Common myeloid progenitor, CD34-positive (primary cell): Measurements from ENCODE around the gene KSR2.

Experiments used
- CTCF ChIA-PET: fragments of 350-600 bp; sonication (Branson Sonifier 250); formaldehyde crosslinking; loops from one replicate; lab custom pipeline; 2021; ENCODE audit warnings: antibody characterized with exemption; lab: Charles Lee
- POLR2A ChIA-PET: fragments of 350-600 bp; sonication (Branson Sonifier 250); formaldehyde crosslinking; loops from one replicate; lab custom pipeline; 2021; ENCODE audit warnings: antibody characterized with exemption; lab: Charles Lee
- DNase-seq, 3 donors: peaks; one replicate each; pipeline versions ENCODE4 v3.0.0 to v3.0.0-alpha.2; 2013
- H3K27ac ChIP-seq, 2 experiments: 1 replicate in 1 of 2; 2 replicates in 1 of 2; pipeline ENCODE4 v1.7.0; 2013; ENCODE audit warnings: inconsistent platforms in 2 of 2, low read length in 2 of 2, mild to moderate bottlenecking in 2 of 2, low read depth in 1 of 2, moderate library complexity in 1 of 2; ENCODE audit not compliant: severe bottlenecking in 2 of 2, insufficient read depth in 1 of 2, poor library complexity in 1 of 2
- H3K27me3 ChIP-seq, 5 experiments: replicated peaks in 2 of 5; 1 replicate in 3 of 5; 2 replicates in 2 of 5; pipeline versions ENCODE4 v1.6.1 to v1.7.0; 2013; ENCODE audit warnings: low read length in 4 of 5, mild to moderate bottlenecking in 2 of 5, moderate library complexity in 2 of 5, inconsistent platforms in 1 of 5; ENCODE audit not compliant: insufficient read depth in 5 of 5, control insufficient read depth in 4 of 5
- H3K36me3 ChIP-seq, 4 experiments: 1 replicate in 2 of 4; 2 replicates in 2 of 4; pipeline versions ENCODE4 v1.6.1 to v1.7.0; 2013; ENCODE audit warnings: low read length in 3 of 4, control low read depth in 1 of 4, mild to moderate bottlenecking in 1 of 4; ENCODE audit not compliant: control insufficient read depth in 4 of 4, insufficient read depth in 4 of 4
- H3K4me1 ChIP-seq, 4 experiments: 1 replicate in 3 of 4; 2 replicates in 1 of 4; pipeline versions ENCODE4 v1.6.1 to v1.7.1; 2013; ENCODE audit warnings: low read length in 3 of 4, mild to moderate bottlenecking in 3 of 4, control low read depth in 1 of 4, inconsistent platforms in 1 of 4, moderate library complexity in 1 of 4; ENCODE audit not compliant: control insufficient read depth in 4 of 4, insufficient read depth in 4 of 4; ENCODE audit errors: control extremely low read depth in 1 of 4
- H3K4me3 ChIP-seq, 7 experiments: 1 replicate in 4 of 7; 2 replicates in 3 of 7; pipeline versions ENCODE4 v1.5.1 to v1.7.0; 2013; ENCODE audit warnings: mild to moderate bottlenecking in 7 of 7, low read length in 6 of 7, moderate library complexity in 6 of 7, inconsistent platforms in 2 of 7, low read depth in 2 of 7, control low read depth in 1 of 7; ENCODE audit not compliant: insufficient read depth in 4 of 7, control insufficient read depth in 1 of 7; ENCODE audit errors: extremely low read depth in 1 of 7
- H3K9me3 ChIP-seq, 5 experiments: 1 replicate in 4 of 5; 2 replicates in 1 of 5; pipeline versions ENCODE4 v1.6.1 to v1.7.1; 2013; ENCODE audit warnings: low read length in 4 of 5, mild to moderate bottlenecking in 2 of 5, inconsistent platforms in 1 of 5, low read depth in 1 of 5, moderate library complexity in 1 of 5; ENCODE audit not compliant: control insufficient read depth in 4 of 5, insufficient read depth in 2 of 5; ENCODE audit errors: control extremely low read depth in 1 of 5
- WGBS: methylation state at CpG from one replicate; pipeline ENCODE4 v1.1.5; 2013; ENCODE audit not compliant: insufficient coverage; 5-methylcytosine and 5-hydroxymethylcytosine counted together

Gene KSR2

GRCh38 chr12:117926391-117926899 is 42.3 kb downstream of the KSR2 start:
- Histone ChIP-seq H3K27me3 (peaks cover 0 to 4% (median 1%) of the 10 kb centered on the region in 5 experiments), H3K9me3 (peaks cover 0 to 3% (median 0%) of the 10 kb centered on the region in 5 experiments), H3K27ac (no peak overlapping the region), H3K36me3 (no peaks in the 10 kb centered on the region), H3K4me3 (no peak overlapping the region), H3K4me1 (no peaks in the 10 kb centered on the region)
- 83% methylated on average over 4 of the region's 4 CpGs for WGBS
- DNase-seq, result no peak
- ChIA-PET POLR2A (no interaction called here), CTCF (no interaction called here)

GRCh38 chr12:117921929-117922777 is 46.6 kb downstream of the KSR2 start:
- ChIA-PET POLR2A (no interaction called here), CTCF (no interaction called here)
- no peaks in the 10 kb centered on the region for H3K4me1 ChIP-seq
- H3K27ac ChIP-seq, result no peak overlapping the region
- no peaks in the 10 kb centered on the region for H3K9me3 ChIP-seq
- no peak for DNase-seq
- H3K27me3 ChIP-seq, result peaks cover 0 to 4% (median 1%) of the 10 kb centered on the region in 5 experiments
- no peak overlapping the region for H3K4me3 ChIP-seq
- 71% methylated on average over 3 of the region's 6 CpGs for WGBS
- H3K36me3 ChIP-seq, result no peaks in the 10 kb centered on the region

GRCh38 chr12:117919479-117919878 is 49.3 kb downstream of the KSR2 start:
- DNase-seq, result no peak
- H3K36me3 ChIP-seq, result no peaks in the 10 kb centered on the region
- POLR2A ChIA-PET, result no interaction called here
- H3K4me1 ChIP-seq, result no peaks in the 10 kb centered on the region
- 33% methylated on average over 1 of the region's 2 CpGs for WGBS
- no peaks in the 10 kb centered on the region for H3K9me3 ChIP-seq
- CTCF ChIA-PET, result no interaction called here
- H3K4me3 ChIP-seq, result no peak overlapping the region
- H3K27ac ChIP-seq, result no peak overlapping the region
- H3K27me3 ChIP-seq, result peaks cover 0 to 7% (median 0%) of the 10 kb centered on the region in 5 experiments

GRCh38 chr12:117914686-117915085 is 54.1 kb downstream of the KSR2 start:
- ChIA-PET CTCF (no interaction called here), POLR2A (no interaction called here)
- H3K4me3 ChIP-seq, result no peak overlapping the region
- H3K27ac ChIP-seq, result no peak overlapping the region
- no peaks in the 10 kb centered on the region for H3K36me3 ChIP-seq
- peaks cover 0 to 4% (median 2%) of the 10 kb centered on the region in 5 experiments for H3K9me3 ChIP-seq
- no peak for DNase-seq
- H3K4me1 ChIP-seq, result no peaks in the 10 kb centered on the region
- 100% methylated on average over 4 of the region's 4 CpGs for WGBS
- peaks cover 0 to 3% (median 0%) of the 10 kb centered on the region in 5 experiments for H3K27me3 ChIP-seq

GRCh38 chr12:117912756-117913155 is 56.0 kb downstream of the KSR2 start:
- no peaks in the 10 kb centered on the region for H3K4me1 ChIP-seq
- H3K4me3 ChIP-seq, result no peak overlapping the region
- no peak for DNase-seq
- POLR2A ChIA-PET, result no interaction called here
- H3K27me3 ChIP-seq, result peaks cover 0 to 3% (median 0%) of the 10 kb centered on the region in 5 experiments
- CTCF ChIA-PET, result no interaction called here
- H3K36me3 ChIP-seq, result no peaks in the 10 kb centered on the region
- H3K27ac ChIP-seq, result no peak overlapping the region
- peaks cover 0 to 4% (median 2%) of the 10 kb centered on the region in 5 experiments for H3K9me3 ChIP-seq
- 91% methylated on average over 9 of the region's 9 CpGs for WGBS

GRCh38 chr12:117908411-117908810 is 60.4 kb downstream of the KSR2 start:
- Histone ChIP-seq H3K4me1 (no peaks in the 10 kb centered on the region), H3K27ac (no peak overlapping the region), H3K9me3 (peaks cover 0 to 4% (median 2%) of the 10 kb centered on the region in 5 experiments), H3K27me3 (no peaks in the 10 kb centered on the region), H3K36me3 (no peaks in the 10 kb centered on the region), H3K4me3 (no peak overlapping the region)
- DNase-seq, result no peak
- ChIA-PET POLR2A (no interaction called here), CTCF (no interaction called here)
- 82% methylated on average over 3 of the region's 5 CpGs for WGBS

GRCh38 chr12:117907108-117907689 is 61.6 kb downstream of the KSR2 start:
- Histone ChIP-seq H3K9me3 (peaks cover 0 to 4% (median 2%) of the 10 kb centered on the region in 5 experiments), H3K27ac (no peak overlapping the region), H3K4me1 (no peaks in the 10 kb centered on the region), H3K27me3 (no peaks in the 10 kb centered on the region), H3K36me3 (no peaks in the 10 kb centered on the region), H3K4me3 (no peak overlapping the region)
- WGBS, result 45% methylated on average over 9 of the region's 11 CpGs
- POLR2A ChIA-PET, result no interaction called here
- CTCF ChIA-PET, result no interaction called here
- no peak for DNase-seq
